ENCODE measurements around the gene FAM124B.

DNA sequence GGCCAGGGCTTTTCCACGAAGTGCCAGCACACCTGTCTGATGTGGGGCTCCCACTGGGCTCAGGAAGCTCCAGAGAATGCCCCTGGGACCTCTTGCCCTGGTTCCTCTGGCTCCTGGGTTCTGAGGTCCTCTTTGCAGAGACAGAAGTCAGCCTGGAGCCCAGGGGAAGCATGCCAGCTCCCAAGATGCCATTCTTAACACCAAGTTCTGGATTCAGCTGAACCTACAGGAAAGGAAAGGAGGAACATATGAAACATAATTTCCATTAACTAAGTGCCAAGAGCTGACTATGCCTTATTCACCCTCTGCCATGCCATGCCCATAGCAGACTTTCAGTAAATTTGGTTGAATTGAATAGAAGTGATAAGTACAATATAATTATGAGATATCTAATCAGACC, 21.9 kb downstream of the FAM124B start:
- TF ChIP-seq POLR2AphosphoS5 (IDR thresholded peaks at IDR 0.05) (no peak), EP300 (IDR thresholded peaks at IDR 0.05) (no peak), POLR2A (IDR thresholded peaks at IDR 0.05) (no peak)
- TF ChIP-seq, protein P1, sequence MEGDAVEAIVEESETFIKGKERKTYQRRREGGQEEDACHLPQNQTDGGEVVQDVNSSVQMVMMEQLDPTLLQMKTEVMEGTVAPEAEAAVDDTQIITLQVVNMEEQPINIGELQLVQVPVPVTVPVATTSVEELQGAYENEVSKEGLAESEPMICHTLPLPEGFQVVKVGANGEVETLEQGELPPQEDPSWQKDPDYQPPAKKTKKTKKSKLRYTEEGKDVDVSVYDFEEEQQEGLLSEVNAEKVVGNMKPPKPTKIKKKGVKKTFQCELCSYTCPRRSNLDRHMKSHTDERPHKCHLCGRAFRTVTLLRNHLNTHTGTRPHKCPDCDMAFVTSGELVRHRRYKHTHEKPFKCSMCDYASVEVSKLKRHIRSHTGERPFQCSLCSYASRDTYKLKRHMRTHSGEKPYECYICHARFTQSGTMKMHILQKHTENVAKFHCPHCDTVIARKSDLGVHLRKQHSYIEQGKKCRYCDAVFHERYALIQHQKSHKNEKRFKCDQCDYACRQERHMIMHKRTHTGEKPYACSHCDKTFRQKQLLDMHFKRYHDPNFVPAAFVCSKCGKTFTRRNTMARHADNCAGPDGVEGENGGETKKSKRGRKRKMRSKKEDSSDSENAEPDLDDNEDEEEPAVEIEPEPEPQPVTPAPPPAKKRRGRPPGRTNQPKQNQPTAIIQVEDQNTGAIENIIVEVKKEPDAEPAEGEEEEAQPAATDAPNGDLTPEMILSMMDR (IDR thresholded peaks at IDR 0.05): no peak
